Measurements from ENCODE around the gene MRGPRD. TPM values are rescaled to one million over a fixed set of nuclear protein-coding genes. Genes with fewer than 3 reads are reported as not detected.

Gene MRGPRD
- total RNA-seq, 4 donors from 2014 or later, result 2.9 to 5.4 TPM; not detected in 2

GRCh38 chr11:68940651-68941323, 40.0 kb downstream of the MRGPRD start:
- Histone ChIP-seq H3K27me3 (no peaks in the 10 kb centered on the region), H3K4me1 (peaks cover 3 to 98% (median 6%) of the 10 kb centered on the region in 3 donors), H3K36me3 (peaks cover 0 to 52% of the 10 kb centered on the region in 2 donors), H3K27ac (peak overlapping the region; percentile 91 to 97 (median 92)), H3K4me3 (peak overlapping the region in 1 of 2 donors; percentile 27), H3K9me3 (no peaks in the 10 kb centered on the region)
- TF ChIP-seq CTCF (IDR thresholded peaks at IDR 0.05), result no peak
- no peak for TF ChIP-seq POLR2A (IDR thresholded peaks at IDR 0.05)
- TF ChIP-seq POLR2AphosphoS5 (IDR thresholded peaks at IDR 0.05), result no peak
- no peak for TF ChIP-seq EP300 (IDR thresholded peaks at IDR 0.05)
- ATAC-seq, result no peak
- 90 to 91% methylated on average over 7 to 9 of the region's 20 CpGs for WGBS, 2 donors (ENCODE audit: low coverage in 1 of 2)

- Histone ChIP-seq H3K27me3 (no peaks in the 10 kb centered on the region), H3K9me3 (no peaks in the 10 kb centered on the region), H3K4me1 (peaks cover 3 to 100% (median 9%) of the 10 kb centered on the region in 3 donors), H3K27ac (peak overlapping the region; percentile 91 to 97 (median 92)), H3K4me3 (peak overlapping the region in 1 of 2 donors; percentile 27), H3K36me3 (peaks cover 0 to 61% of the 10 kb centered on the region in 2 donors)
- TF ChIP-seq EP300 (IDR thresholded peaks at IDR 0.05) (no peak), POLR2A (IDR thresholded peaks at IDR 0.05) (no peak), CTCF (IDR thresholded peaks at IDR 0.05) (no peak), POLR2AphosphoS5 (IDR thresholded peaks at IDR 0.05) (no peak)
- no peak for ATAC-seq
- 67 to 83% methylated on average over 3 to 12 of the region's 33 CpGs for WGBS, 2 donors (ENCODE audit: low coverage in 1 of 2)
These were observed 40.9 kb downstream of the MRGPRD start for GRCh38 chr11:68939583-68940555.

- H3K4me1 ChIP-seq, result peaks cover 3 to 100% (median 9%) of the 10 kb centered on the region in 3 donors
These were observed 41.8 kb downstream of the MRGPRD start for GRCh38 chr11:68938816-68939582.

More at GRCh38 chr11:68938816-68939582, 41.8 kb downstream of the MRGPRD start:
- no peak overlapping the region for H3K4me3 ChIP-seq
- no peaks in the 10 kb centered on the region for H3K27me3 ChIP-seq
- TF ChIP-seq POLR2AphosphoS5 (IDR thresholded peaks at IDR 0.05) (no peak), CTCF (IDR thresholded peaks at IDR 0.05) (no peak), EP300 (IDR thresholded peaks at IDR 0.05) (no peak), POLR2A (IDR thresholded peaks at IDR 0.05) (no peak)
- peaks cover 0 to 70% of the 10 kb centered on the region in 2 donors for H3K36me3 ChIP-seq
- peak overlapping the region; percentile 17 to 97 (median 92) for H3K27ac ChIP-seq
- no peak for ATAC-seq
- no peaks in the 10 kb centered on the region for H3K9me3 ChIP-seq
- WGBS, 2 donors (ENCODE audit: low coverage in 1 of 2), result 74% methylated on average over 5 of the region's 17 CpGs; no CpG with 5 or more reads in 1 of the 2 donors
